Superior temporal gyrus (tissue), 1 donor: ENCODE data around the gene MOB3B.
"Not testable (repeated sequence)": the region's sequence is repeated elsewhere in the genome, so short reads cannot be mapped to it uniquely, and the experiment has no call there.

Experiments
- DNase-seq: peaks from one replicate; pipeline ENCODE4 v3.0.0-alpha.2; 2016; ENCODE audit errors: extremely low spot score

The MOB3B gene

GRCh38 chr9:27518809-27519208 lies 10.8 kb downstream of the MOB3B start:
- DNase-seq = no peak

GRCh38 chr9:27518006-27518405 lies 11.6 kb downstream of the MOB3B start:
- DNase-seq = no peak

GRCh38 chr9:27514551-27514950 lies 15.1 kb downstream of the MOB3B start:
- no peak for DNase-seq

DNA sequence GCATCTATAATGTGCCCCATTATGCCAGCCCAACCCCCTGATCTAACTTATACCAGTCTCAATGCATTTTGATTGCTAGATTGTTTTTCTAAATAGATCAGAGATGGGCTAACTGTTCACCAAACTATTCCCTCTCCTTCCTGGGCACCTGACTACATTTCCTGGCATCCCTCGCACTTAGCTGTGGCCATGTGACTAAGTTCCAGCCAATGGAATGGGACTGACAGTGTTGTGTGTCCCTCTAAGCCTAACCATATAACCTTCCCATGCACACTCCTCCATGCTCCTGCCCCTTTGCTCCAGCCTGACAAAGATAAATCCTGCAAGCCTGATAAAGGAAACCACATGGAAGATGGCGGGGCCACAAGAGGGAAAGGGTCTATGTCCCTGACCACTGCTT lies 17.8 kb downstream of the MOB3B start:
- no peak for DNase-seq

DNA sequence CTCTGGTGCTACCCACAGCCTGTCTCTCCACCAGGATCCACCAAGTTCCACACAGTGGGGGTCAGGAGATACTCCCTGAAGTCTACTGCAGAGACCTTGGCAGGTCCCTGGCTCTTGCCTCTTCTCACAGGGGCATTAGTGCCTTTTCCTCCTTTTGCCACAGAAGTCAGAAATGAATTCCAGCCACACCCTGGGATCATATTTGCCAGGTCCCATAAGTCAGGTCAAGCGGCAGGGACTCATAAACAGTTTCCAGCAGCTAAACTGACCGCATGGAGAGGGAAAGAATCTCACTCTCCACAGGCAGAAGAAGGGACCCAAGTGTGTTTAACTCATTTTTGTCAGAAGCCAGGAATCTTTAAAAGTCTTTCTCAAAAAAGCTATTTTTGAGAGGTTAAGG lies 18.8 kb downstream of the MOB3B start:
- DNase-seq = no peak

DNA sequence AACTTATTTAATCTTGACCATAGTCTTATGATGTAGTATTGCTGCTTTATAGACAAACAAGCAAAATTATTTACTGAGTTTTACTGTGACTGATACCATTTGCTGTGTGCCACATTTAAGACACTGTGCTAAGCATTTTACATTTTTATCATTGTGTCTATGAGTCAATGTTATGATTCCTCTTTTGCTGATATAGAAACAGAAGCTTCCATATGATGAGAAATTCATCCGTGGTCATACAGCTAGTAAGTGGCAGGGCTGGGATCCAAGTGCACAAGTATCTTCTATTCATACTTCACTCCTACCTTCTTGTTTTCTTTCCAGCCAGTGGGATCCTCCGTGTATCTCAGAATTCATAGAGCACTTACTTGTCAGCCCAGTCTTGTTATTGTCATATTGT lies 22.6 kb downstream of the MOB3B start:
- DNase-seq = no peak

DNA sequence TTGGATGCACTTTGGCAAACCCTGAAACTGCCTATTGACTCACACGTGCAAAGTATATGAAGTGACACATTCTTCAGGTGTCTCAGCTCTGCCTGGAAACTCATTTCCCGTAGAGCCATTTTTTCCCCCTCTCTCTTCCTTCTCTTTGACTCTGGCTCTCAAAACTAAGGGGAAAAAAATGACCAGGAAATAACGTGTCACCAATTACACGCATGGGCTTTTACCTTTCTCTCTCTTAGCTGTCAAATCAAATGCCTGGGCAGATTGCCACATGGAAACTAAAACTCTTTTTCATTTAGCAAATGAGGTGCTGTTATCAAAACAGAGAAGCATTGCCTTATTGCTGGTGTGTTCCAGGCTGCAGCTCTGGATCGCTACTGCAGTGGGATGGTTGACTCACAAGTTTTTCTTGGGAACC lies 23.9 kb downstream of the MOB3B start:
- DNase-seq = no peak

- DNase-seq = no peak
Observed at GRCh38 chr9:27504259-27504658, 25.4 kb downstream of the MOB3B start.

GRCh38 chr9:27503623-27504022 lies 26.0 kb downstream of the MOB3B start:
- no peak for DNase-seq

- not testable (repeated sequence) for DNase-seq
Observed at GRCh38 chr9:27500902-27501301, 28.7 kb downstream of the MOB3B start.

- no peak for DNase-seq
Observed at GRCh38 chr9:27499451-27499850, 30.2 kb downstream of the MOB3B start.

GRCh38 chr9:27497883-27498417 lies 31.7 kb downstream of the MOB3B start:
- peak; percentile 76 for DNase-seq

GRCh38 chr9:27496135-27496504 lies 33.5 kb downstream of the MOB3B start:
- DNase-seq = no peak

- no peak for DNase-seq
Observed at GRCh38 chr9:27495480-27496134, 34.0 kb downstream of the MOB3B start.

GRCh38 chr9:27491154-27491553 lies 38.5 kb downstream of the MOB3B start:
- DNase-seq = no peak

DNA sequence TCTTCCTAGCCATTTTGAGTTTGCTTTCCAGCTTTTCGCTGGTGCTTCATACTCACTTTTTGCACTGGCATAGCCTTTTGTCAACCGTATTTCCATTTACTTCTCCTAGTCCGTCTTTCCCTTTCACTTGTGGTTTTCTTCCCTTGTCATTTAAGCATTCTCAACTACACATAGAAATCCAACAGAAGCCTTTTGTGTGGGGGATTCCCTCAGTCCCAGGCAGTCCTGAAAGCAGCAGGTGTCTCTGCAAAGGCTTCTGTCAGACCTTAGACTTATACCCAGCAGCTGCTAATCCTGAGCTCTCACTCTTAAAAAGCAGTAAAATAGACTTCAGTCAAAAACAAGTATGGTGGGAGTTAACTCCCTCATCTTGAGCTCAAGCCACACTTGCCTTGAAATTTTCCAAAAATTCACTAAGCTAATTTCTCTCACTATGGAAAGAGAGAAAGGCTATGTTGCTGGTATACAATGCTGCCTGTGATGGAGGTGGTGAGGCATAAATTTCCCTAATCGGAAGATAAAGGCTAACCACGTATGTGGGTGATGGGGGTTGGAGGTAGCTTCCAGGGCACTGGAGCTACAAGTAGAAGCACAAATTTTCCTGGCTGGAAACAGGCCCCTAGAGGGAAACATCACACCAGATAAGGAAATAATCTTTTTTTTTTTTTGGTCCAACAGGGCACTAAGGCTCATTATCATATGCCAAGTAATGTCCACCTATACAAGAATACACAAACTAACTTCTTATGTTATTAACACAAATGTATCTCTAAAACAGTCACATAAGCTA lies 40.3 kb downstream of the MOB3B start:
- no peak for DNase-seq

- DNase-seq = no peak
Observed at GRCh38 chr9:27487927-27488326, 41.7 kb downstream of the MOB3B start.

DNA sequence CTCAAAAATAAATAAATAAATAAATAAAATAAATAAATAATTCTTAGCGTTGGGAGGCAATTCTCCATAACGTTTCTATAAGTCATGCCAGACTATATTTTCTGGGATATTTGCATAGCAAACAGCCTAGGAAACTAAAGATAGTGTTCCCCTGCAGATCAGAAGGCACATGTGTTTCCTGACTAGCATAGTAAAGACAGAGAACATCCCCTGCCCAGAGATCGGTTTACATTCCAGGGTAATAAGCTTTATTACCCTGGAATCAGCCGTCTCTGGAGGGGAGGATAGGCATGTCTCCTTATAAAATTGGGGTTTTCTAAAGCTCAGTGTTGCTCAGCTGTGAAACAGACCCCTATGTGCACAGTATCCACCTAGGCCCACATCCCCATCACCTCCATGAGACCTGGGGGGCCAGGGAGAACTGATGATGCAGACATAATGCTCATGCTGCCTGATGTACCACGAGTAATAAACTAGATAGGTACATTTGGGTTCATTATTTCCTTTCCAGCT lies 42.4 kb downstream of the MOB3B start:
- no peak for DNase-seq

DNA sequence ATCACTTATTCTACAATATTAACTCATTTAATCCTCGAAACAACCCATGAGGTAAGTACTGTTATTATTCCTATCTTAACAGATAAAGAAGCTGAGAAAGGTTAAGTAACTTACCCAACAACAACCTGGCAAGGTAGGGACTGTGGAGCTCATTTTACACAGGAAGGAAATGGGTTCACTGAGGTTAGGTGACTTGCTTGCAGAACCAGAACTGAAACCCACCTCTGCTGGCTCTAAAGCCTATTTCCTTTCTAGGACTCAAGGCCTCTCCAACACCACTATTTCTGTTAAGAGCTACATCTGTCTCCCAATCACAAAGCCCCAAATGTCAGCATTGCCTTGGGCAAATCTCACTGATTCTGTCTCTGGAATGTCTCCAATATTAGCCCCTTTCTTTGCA lies 44.5 kb downstream of the MOB3B start:
- DNase-seq = no peak

DNA sequence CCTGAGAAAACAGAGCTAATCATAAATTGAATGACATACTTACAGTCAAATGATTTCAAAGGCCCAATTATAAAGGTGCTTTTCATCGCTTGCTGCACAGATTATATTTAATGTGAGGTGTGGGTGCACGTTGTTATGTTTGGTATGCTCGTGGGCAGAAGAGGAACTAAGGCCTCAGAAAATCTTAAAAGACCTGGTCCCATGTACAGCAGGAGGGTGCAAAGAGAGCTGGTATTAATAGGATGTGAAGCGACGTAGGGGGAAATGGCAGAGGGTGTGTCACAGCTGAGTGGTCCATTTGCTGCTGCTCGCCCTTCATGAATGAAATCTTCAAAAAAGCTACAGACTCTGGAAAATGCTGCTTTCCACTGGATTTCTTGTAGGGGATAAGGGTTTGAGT lies 46.0 kb downstream of the MOB3B start:
- no peak for DNase-seq

DNA sequence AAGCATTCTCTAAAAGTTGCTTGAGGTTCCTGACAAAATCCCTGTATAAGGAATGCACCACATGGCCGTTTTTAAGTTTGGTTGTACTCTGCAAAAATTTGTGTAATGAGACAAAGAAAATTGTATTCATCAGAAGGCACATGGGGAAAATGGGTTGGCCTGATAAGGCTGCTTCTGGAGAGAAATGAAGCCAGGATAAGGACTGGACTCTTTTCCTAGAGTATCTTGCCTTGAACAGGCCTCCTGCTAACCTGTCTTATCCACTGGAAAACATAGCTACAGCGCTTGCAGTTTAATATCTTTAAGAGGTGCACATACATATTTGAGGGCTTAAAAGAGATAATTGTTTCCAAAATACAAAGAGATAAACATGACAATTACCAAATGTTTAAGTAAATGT lies 46.9 kb downstream of the MOB3B start:
- DNase-seq = no peak

DNA sequence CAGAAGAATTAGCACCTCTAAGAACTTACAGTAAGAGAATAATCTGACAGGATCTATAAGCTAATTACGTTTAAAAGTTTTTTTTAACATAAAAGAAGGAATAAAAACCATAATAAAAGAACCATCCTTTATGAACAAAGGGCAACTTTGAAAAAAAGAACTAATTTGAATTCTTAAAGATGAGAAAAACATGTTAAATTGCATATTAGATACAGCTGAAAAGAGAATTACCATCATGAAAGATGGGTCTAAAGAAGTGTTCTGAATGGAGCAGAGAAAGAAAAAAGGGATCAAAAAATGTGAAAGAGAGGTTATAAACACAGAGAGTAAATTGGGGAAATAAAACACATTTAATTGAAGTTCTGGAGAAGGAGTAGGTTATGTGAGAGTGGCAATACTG lies 51.3 kb downstream of the MOB3B start:
- no peak for DNase-seq

- no peak for DNase-seq
Observed at GRCh38 chr9:27476870-27477515, 52.6 kb downstream of the MOB3B start.
